Stimulated activated CD8-positive, alpha-beta memory T cell treated with anti-CD3 and anti-CD28 coated beads, Interleukin-15, amount 100 ng/mL, for 24 hours (primary cell): ENCODE data around the gene ACADL.

ENCODE experiments used
- DNase-seq: peaks from one replicate; pipeline ENCODE4 v3.0.0-alpha.2; 2020; ENCODE audit warnings: low read depth

Gene ACADL

DNA sequence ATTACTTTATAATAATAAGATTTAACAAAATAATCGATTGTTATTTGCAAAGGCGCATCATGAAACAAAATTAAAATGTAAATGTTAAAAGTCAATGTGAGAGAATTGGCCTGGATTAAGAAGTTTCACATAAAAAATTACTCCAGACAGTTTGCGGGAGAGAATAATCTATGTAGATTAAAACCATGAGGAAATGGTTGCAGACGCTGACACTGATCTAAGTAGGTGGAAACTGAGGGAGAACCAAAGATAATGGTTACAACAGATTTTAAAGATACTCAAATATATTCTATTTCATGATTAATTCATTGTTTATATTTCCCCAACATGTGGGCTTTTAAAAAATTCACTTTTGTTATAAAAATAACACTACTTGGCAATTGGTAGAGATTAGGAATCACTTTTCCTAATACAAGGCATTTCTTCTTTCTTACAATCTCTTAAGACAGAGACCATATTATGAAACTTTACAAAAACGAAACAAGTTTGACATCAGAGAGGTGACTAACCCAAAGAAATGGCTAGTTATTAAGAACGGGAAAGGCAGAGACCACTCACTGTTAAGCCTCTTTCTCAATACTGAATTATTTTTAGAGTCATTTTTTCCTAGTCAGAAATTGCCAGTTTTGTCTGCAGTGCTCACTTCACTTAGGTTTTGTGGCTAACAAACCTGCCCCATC, 55.6 kb downstream of the ACADL start:
- DNase-seq, result no peak

- DNase-seq, result no peak
Measured at GRCh38 chr2:210167227-210167626, 58.0 kb downstream of the ACADL start.

DNA sequence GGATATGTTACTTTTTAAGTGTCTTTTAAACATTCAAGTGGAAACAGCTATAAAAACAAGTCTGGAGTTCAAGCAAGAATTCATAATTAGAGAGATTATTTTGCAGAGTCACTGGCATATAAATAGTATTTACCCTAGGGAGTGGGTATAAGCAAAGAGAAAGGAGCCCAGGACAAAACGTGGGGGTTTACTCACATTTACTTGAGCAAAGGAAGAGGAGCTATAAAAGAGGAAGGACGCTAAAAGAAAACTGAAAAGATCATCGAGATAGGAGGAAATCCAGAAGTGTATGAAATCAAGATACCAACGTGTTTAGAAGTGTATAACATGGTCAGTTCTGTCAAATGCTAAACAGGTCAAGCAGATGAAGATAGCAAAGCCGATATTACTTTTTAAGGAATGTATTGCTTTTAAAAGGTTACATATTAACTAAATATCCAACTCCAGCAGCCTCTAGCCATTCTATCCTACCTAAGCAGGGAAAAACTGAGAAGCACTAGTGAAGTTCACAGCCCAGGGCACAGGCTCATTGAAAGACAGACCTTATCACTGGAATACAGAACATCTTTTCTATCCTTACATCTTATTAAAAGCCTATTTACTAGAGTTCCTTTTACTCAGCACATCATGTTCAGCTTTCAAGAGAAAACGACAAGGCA, 62.7 kb downstream of the ACADL start:
- DNase-seq, result no peak

GRCh38 chr2:210159059-210159458, 66.2 kb downstream of the ACADL start:
- DNase-seq, result no peak

GRCh38 chr2:210158236-210158635, 67.0 kb downstream of the ACADL start:
- DNase-seq, result no peak

GRCh38 chr2:210157526-210157925, 67.7 kb downstream of the ACADL start:
- no peak for DNase-seq

- no peak for DNase-seq
Measured at GRCh38 chr2:210147614-210148013, 77.6 kb downstream of the ACADL start.
